Measurements from ENCODE around the gene MARCHF10.

GRCh38 chr17:62818526-62818925 is 10.4 kb upstream of the MARCHF10 start:
- TF ChIP-seq CTCF (IDR thresholded peaks at IDR 0.05) (no peak), POLR2AphosphoS5 (IDR thresholded peaks at IDR 0.05) (no peak), POLR2A (IDR thresholded peaks at IDR 0.05) (no peak)
